Ovary (tissue), 9 donors: ENCODE results near the gene TPX2. TPM values are rescaled to one million over a fixed set of nuclear protein-coding genes. Genes with fewer than 3 reads are reported as not detected.

Experiments used
- DNase-seq, 5 donors: peaks; one replicate each; pipeline ENCODE4 v3.0.0-alpha.2; 2019 to 2020
- H3K27ac ChIP-seq, 2 donors: fragments of 200-600 bp; one replicate each; pipeline versions ENCODE4 v1.5.1 to v1.8.0; 2019 to 2022
- H3K27me3 ChIP-seq: fragments of 200-600 bp; one replicate; pipeline ENCODE4 v1.8.0; 2022
- H3K36me3 ChIP-seq: fragments of 200-600 bp; sonication (generic); one replicate; pipeline ENCODE4 v1.5.1; 2019
- H3K4me1 ChIP-seq: one replicate; pipeline ENCODE4 v1.8.1; 2013; ENCODE audit warnings: mild to moderate bottlenecking, moderate library complexity; ENCODE audit not compliant: insufficient read depth
- H3K4me3 ChIP-seq: fragments of 200-600 bp; sonication (generic); one replicate; pipeline ENCODE4 v1.5.1; 2017
- H3K9me3 ChIP-seq, 2 donors: fragments of 200-600 bp in 1 of 2; sonication (generic) in 1 of 2; one replicate each; pipeline versions ENCODE4 v1.5.1 to v1.8.1; 2013 to 2019; ENCODE audit warnings: mild to moderate bottlenecking in 1 of 2, moderate library complexity in 1 of 2
- CTCF ChIP-seq, 3 donors: fragments of 450-650 bp in 2 of 3; fragments of 200-600 bp in 1 of 3; IDR thresholded peaks; one replicate each; pipeline versions ENCODE4 v1.5.1 to v1.8.0; 2016 to 2022; ENCODE audit warnings: antibody characterized with exemption in 3 of 3, mild to moderate bottlenecking in 1 of 3
- EP300 ChIP-seq: sonication (generic); formaldehyde crosslinking; IDR thresholded peaks from one replicate; pipeline ENCODE4 v1.6.1; 2017; ENCODE audit warnings: antibody characterized with exemption
- POLR2A ChIP-seq: fragments of 450-650 bp; IDR thresholded peaks from one replicate; pipeline ENCODE4 v1.6.1; 2017; ENCODE audit warnings: antibody characterized with exemption, mild to moderate bottlenecking, moderate library complexity
- WGBS, 3 donors: extraction: QIAGEN DNeasy Blood & Tissue Kit in 1 of 3; methylation state at CpG; one replicate each; pipeline versions ENCODE4 v1.1.5 to v1.1.7; 2013 to 2017; 5-methylcytosine and 5-hydroxymethylcytosine counted together
- intact Hi-C, 4 donors: fragments of 100-400 bp; cut with DNase I; formaldehyde crosslinking; loops; one replicate each; pipeline versions ENCODE4 v1.11.0 to v1.15.1; 2022 to 2023
- polyA plus RNA-seq, 2 donors: library from polyadenylated mRNA; stranded (reverse); fragments of 200-250 nt in 1 of 2; fragments of 350-450 nt in 1 of 2; fragmentation: Illumina TruSeq in 1 of 2; extraction: RNeasy Lipid Tissue Mini Kit (QIAGEN cat#74804) in 1 of 2; gene quantifications; one replicate each; pipeline ENCODE4 v1.2.3, GENCODE V29; 2013 to 2014
- total RNA-seq, 7 donors: library from RNA; depleted of rRNA in 2 of 7; stranded (reverse); fragments of >200 nt in 2 of 7; fragmentation: NEBNext Ultra II Directional in 3 of 7; extraction: Animal tissue kit (Norgen Biotek cat#: 25700) in 3 of 7; gene quantifications; one replicate each; pipeline versions ENCODE4 v1.1.0 to v1.2.4, GENCODE V29; 2016 to 2023
- donor health status: DM: no; HTN: no; CAD: no; lungs with moderate emphysema.
- donor health status: DM: no; HTN: no; CAD: no.
- donor health status: Bipolar disorder and iron deficiency.
- donor health status: DM: yes; HTN: yes; CAD: no.
- donor health status: DM: no; HTN: no; CAD: no.
- donor health status: DM: yes; HTN: yes; CAD: no.

The TPX2 gene
- total and polyA plus RNA-seq, 9 donors, result 0.10 to 5.2 (median 0.91) TPM

GRCh38 chr20:31710423-31711108 is 28.5 kb upstream of the TPX2 start:
- H3K4me1 ChIP-seq, result peaks cover 14% of the 10 kb centered on the region
- 89 to 92% (median 90%) methylated on average over 5 of the region's 5 CpGs for WGBS, 3 donors
- intact Hi-C loops, result loop anchor here in 1 of 4 donors (10.0 kb wide), 1 partner anchor 146 kb away; no protein-coding TSS in a partner anchor

GRCh38 chr20:31711179-31712111 is 27.6 kb upstream of the TPX2 start:
- intact Hi-C loops, result loop anchor here in 1 of 4 donors (10.0 kb wide), 1 partner anchor 147 kb away; no protein-coding TSS in a partner anchor
- TF ChIP-seq POLR2A (no peak), CTCF (IDR thresholded peaks at IDR 0.05) (no peak), EP300 (no peak)
- H3K36me3 ChIP-seq, result no peaks in the 10 kb centered on the region
- H3K4me3 ChIP-seq, result no peak overlapping the region
- no peaks in the 10 kb centered on the region for H3K27me3 ChIP-seq
- no peak overlapping the region for H3K27ac ChIP-seq
- peaks cover 14% of the 10 kb centered on the region for H3K4me1 ChIP-seq
- no peak for DNase-seq
- H3K9me3 ChIP-seq, result no peaks in the 10 kb centered on the region

More at GRCh38 chr20:31710423-31711108, 28.5 kb upstream of the TPX2 start:
- H3K27me3 ChIP-seq, result no peaks in the 10 kb centered on the region
- H3K9me3 ChIP-seq, result no peaks in the 10 kb centered on the region
- H3K4me3 ChIP-seq, result no peak overlapping the region
- no peak for DNase-seq
- H3K36me3 ChIP-seq, result no peaks in the 10 kb centered on the region
- H3K27ac ChIP-seq, result no peak overlapping the region
- TF ChIP-seq CTCF (IDR thresholded peaks at IDR 0.05), result no peak
- TF ChIP-seq POLR2A, result no peak
- TF ChIP-seq EP300, result no peak

GRCh38 chr20:31712112-31712553 is 27.0 kb upstream of the TPX2 start:
- peaks cover 14% of the 10 kb centered on the region for H3K4me1 ChIP-seq
- H3K9me3 ChIP-seq, result no peaks in the 10 kb centered on the region
- H3K4me3 ChIP-seq, result no peak overlapping the region
- H3K27me3 ChIP-seq, result no peaks in the 10 kb centered on the region
- DNase-seq, result peak in 1 of 5 donors; percentile 3
- intact Hi-C loops, result loop anchor here in 1 of 4 donors (10.0 kb wide), 1 partner anchor 147 kb away; no protein-coding TSS in a partner anchor
- no peaks in the 10 kb centered on the region for H3K36me3 ChIP-seq
- TF ChIP-seq POLR2A (no peak), CTCF (IDR thresholded peaks at IDR 0.05) (no peak), EP300 (no peak)
- peak overlapping the region in 1 of 2 donors; percentile 36 for H3K27ac ChIP-seq
- 69 to 85% (median 82%) methylated on average over 5 of the region's 5 CpGs for WGBS, 3 donors

GRCh38 chr20:31712564-31713311 is 26.4 kb upstream of the TPX2 start:
- intact Hi-C loops, result loop anchor here in 1 of 4 donors (10.0 kb wide), 1 partner anchor 148 kb away; no protein-coding TSS in a partner anchor
- 10 to 18% (median 14%) methylated on average over 8 of the region's 8 CpGs for WGBS, 3 donors
- peak in 4 of 5 donors; percentile 42 to 78 (median 71) for DNase-seq
- H3K36me3 ChIP-seq, result no peaks in the 10 kb centered on the region
- H3K9me3 ChIP-seq, result no peaks in the 10 kb centered on the region
- no peak overlapping the region for H3K4me3 ChIP-seq
- peak; percentile 65 for TF ChIP-seq EP300
- no peak for TF ChIP-seq CTCF (IDR thresholded peaks at IDR 0.05)
- peaks cover 14% of the 10 kb centered on the region for H3K4me1 ChIP-seq
- H3K27me3 ChIP-seq, result no peaks in the 10 kb centered on the region
- H3K27ac ChIP-seq, result peak overlapping the region in 1 of 2 donors; percentile 36
